Measurements from ENCODE around the gene TESK1.

DNA sequence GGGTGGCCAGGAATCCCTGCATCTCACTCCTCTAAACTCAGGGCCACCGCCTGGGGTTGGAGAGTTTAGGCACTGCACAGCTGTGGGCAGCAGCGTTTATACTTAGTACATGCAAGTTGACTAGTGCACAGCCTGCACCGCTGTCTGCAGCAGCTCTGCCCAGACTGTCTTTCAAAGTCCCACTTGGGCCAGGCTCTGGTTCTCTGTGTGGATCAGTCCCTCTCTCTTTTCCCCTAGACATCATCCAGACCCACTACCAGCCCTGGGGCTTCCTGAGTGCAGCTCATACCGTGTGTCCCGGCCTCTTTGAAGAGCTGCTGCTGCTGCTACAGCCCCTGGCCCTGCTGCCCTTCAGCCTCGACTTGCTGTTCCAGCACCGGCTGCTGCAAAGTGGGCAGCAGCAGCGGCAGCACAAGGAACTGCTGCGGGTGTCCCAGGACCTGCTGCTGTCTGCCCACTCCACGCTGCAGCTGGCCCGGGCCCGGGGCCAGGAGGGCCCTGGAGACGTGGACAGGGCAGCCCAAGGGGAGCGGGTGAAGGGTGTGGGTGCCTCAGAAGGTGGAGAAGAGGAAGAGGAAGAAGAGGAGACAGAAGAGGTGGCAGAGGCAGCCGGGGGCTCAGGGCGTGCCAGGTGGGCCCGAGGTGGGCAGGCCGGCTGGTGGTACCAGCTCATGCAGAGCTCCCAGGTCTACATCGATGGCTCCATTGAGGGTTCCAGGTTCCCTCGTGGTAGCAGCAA lies 45.1 kb upstream of the TESK1 start:
- TF ChIP-seq EZH2phosphoT487 (IDR thresholded peaks at IDR 0.05; ENCODE audit: insufficient read depth, low read depth) = no peak
- no peak for TF ChIP-seq EZH2 (IDR thresholded peaks at IDR 0.05; ENCODE audit: insufficient read depth, poor library complexity, severe bottlenecking)

All from GM23248 (cell line).